MM.1S (cell line): ENCODE measurements around the gene TPPP2.
A peak's percentile ranks its signal among the peaks of the same experiment; 100 is the strongest.

ENCODE experiments used
- DNase-seq: peaks from one replicate; pipeline ENCODE4 v3.0.0-alpha.2; 2015
- H2AFZ ChIP-seq: fragments of 300-600 bp; sonication (generic); 2 replicates; pipeline ENCODE4 v1.6.0; 2016; ENCODE audit warnings: antibody characterized with exemption, low read length
- H3F3A ChIP-seq: fragments of 300-600 bp; sonication (generic); 2 replicates; pipeline ENCODE4 v1.6.1; 2016; ENCODE audit warnings: mild to moderate bottlenecking, antibody characterized with exemption, low read length, moderate library complexity, mixed read lengths; ENCODE audit not compliant: insufficient read depth
- H3K27ac ChIP-seq: fragments of 300-600 bp; sonication (generic); 2 replicates; pipeline ENCODE4 v1.5.1; 2016; ENCODE audit warnings: mild to moderate bottlenecking, low read length
- H3K27me3 ChIP-seq: fragments of 300-600 bp; sonication (generic); replicated peaks from 2 replicates; pipeline ENCODE4 v1.6.0; 2016; ENCODE audit warnings: low read length; ENCODE audit not compliant: insufficient read depth
- H3K36me3 ChIP-seq: fragments of 300-600 bp; sonication (generic); replicated peaks from 2 replicates; pipeline ENCODE4 v1.6.1; 2016; ENCODE audit warnings: mild to moderate bottlenecking, low read length, mixed read lengths; ENCODE audit not compliant: insufficient read depth
- H3K4me1 ChIP-seq: fragments of 300-600 bp; sonication (generic); 2 replicates; pipeline ENCODE4 v1.6.1; 2016; ENCODE audit warnings: low read length, mixed read lengths
- H3K4me2 ChIP-seq: fragments of 300-600 bp; sonication (generic); 2 replicates; pipeline ENCODE4 v1.6.0; 2016; ENCODE audit warnings: low read depth, low read length
- H3K4me3 ChIP-seq: fragments of 300-600 bp; sonication (generic); 2 replicates; pipeline ENCODE4 v1.5.1; 2016; ENCODE audit warnings: low read length, mixed read lengths
- H3K79me2 ChIP-seq: fragments of 300-600 bp; sonication (generic); 2 replicates; pipeline ENCODE4 v1.6.1; 2016; ENCODE audit warnings: mixed run types, low read length, mixed read lengths
- H3K9ac ChIP-seq: fragments of 300-600 bp; sonication (generic); 2 replicates; pipeline ENCODE4 v1.6.1; 2016; ENCODE audit warnings: low read length, mixed read lengths
- H3K9me2 ChIP-seq: fragments of 300-600 bp; sonication (generic); replicated peaks from 2 replicates; pipeline ENCODE4 v1.6.1; 2016; ENCODE audit warnings: mild to moderate bottlenecking, low read length, mixed read lengths; ENCODE audit not compliant: insufficient read depth
- H3K9me3 ChIP-seq: fragments of 300-600 bp; sonication (generic); replicated peaks from 2 replicates; pipeline ENCODE4 v1.6.1; 2016; ENCODE audit warnings: mild to moderate bottlenecking, low read length, mixed read lengths; ENCODE audit not compliant: insufficient read depth
- H4K20me1 ChIP-seq: fragments of 300-600 bp; sonication (generic); 2 replicates; pipeline ENCODE4 v1.6.1; 2016; ENCODE audit warnings: mild to moderate bottlenecking, low read length, moderate library complexity, mixed read lengths; ENCODE audit not compliant: insufficient read depth
- CTCF ChIP-seq: fragments of 300-600 bp; sonication (generic); IDR thresholded peaks from 2 replicates; pipeline ENCODE4 v1.5.1; 2016; ENCODE audit warnings: antibody characterized with exemption, low read length, mixed read lengths
- EZH2 ChIP-seq: fragments of 300-600 bp; sonication (generic); optimal IDR thresholded peaks from 2 replicates; pipeline ENCODE3; 2017; ENCODE audit warnings: low read depth, mild to moderate bottlenecking, antibody characterized with exemption, low read length, mixed read lengths
- EZH2phosphoT487 ChIP-seq: fragments of 300-600 bp; sonication (generic); IDR thresholded peaks from 2 replicates; pipeline ENCODE4 v1.6.1; 2018; ENCODE audit warnings: antibody characterized with exemption, low read length

Gene TPPP2

GRCh38 chr14:21023174-21023573, 6.8 kb upstream of the TPPP2 start:
- Histone ChIP-seq H3K27me3 (no peaks in the 10 kb centered on the region), H3K9me2 (no peaks in the 10 kb centered on the region), H3K9ac (no peak overlapping the region), H3K27ac (no peak overlapping the region), H3K4me3 (no peak overlapping the region), H3K4me1 (no peaks in the 10 kb centered on the region), H3K79me2 (no peaks in the 10 kb centered on the region), H4K20me1 (no peaks in the 10 kb centered on the region), H3K4me2 (no peak overlapping the region), H2AFZ (no peak overlapping the region), H3K36me3 (no peaks in the 10 kb centered on the region), H3F3A (no peaks in the 10 kb centered on the region), H3K9me3 (no peaks in the 10 kb centered on the region)
- TF ChIP-seq EZH2: no peak
- TF ChIP-seq EZH2phosphoT487: no peak
- TF ChIP-seq CTCF: no peak
- DNase-seq: no peak

- Histone ChIP-seq H3K4me1 (no peaks in the 10 kb centered on the region), H3K4me3 (peak overlapping the region; percentile 63), H2AFZ (peak overlapping the region; percentile 67; the same call in 1 of the 2 replicates), H3F3A (no peaks in the 10 kb centered on the region), H3K9me2 (no peaks in the 10 kb centered on the region), H3K79me2 (no peaks in the 10 kb centered on the region), H3K27me3 (no peaks in the 10 kb centered on the region), H3K27ac (no peak overlapping the region), H4K20me1 (no peaks in the 10 kb centered on the region), H3K4me2 (peak overlapping the region; percentile 79), H3K36me3 (no peaks in the 10 kb centered on the region), H3K9me3 (no peaks in the 10 kb centered on the region), H3K9ac (peak overlapping the region; percentile 34; the same call in 1 of the 2 replicates)
- TF ChIP-seq EZH2: no peak
- no peak for TF ChIP-seq CTCF
- TF ChIP-seq EZH2phosphoT487: no peak
- no peak for DNase-seq
These were observed 6.0 kb upstream of the TPPP2 start for GRCh38 chr14:21023817-21024584.

- H3K9ac ChIP-seq: peak within 1 kb of the TSS; percentile 34; the same call in 1 of the 2 replicates
- H3K4me2 ChIP-seq: peak within 1 kb of the TSS; percentile 79
- peak within 1 kb of the TSS; percentile 67 for H2AFZ ChIP-seq
These were observed 5.2 kb upstream of the TPPP2 start, which contains the start of gene NDRG2 for GRCh38 chr14:21024585-21025370. TSS of gene NDRG2 (minus strand) at chr14:21025061. CDS start at chr14:21023315, 1,746 bp downstream.

More at GRCh38 chr14:21024585-21025370, 5.2 kb upstream of the TPPP2 start, which contains the start of gene NDRG2:
- no peaks in the 10 kb centered on the region for H3K36me3 ChIP-seq
- H3K9me2 ChIP-seq: no peaks in the 10 kb centered on the region
- DNase-seq: peak; percentile 49
- H3K4me1 ChIP-seq: no peaks in the 10 kb centered on the region
- peak within 1 kb of the TSS; percentile 63 for H3K4me3 ChIP-seq
- no peaks in the 10 kb centered on the region for H3K79me2 ChIP-seq
- H3K27me3 ChIP-seq: no peaks in the 10 kb centered on the region
- H3K27ac ChIP-seq: no peak within 1 kb of the TSS
- H4K20me1 ChIP-seq: no peaks in the 10 kb centered on the region
- no peaks in the 10 kb centered on the region for H3F3A ChIP-seq
- TF ChIP-seq CTCF: no peak
- no peak for TF ChIP-seq EZH2phosphoT487
- TF ChIP-seq EZH2: no peak
- no peaks in the 10 kb centered on the region for H3K9me3 ChIP-seq
